Natural killer cell (primary cell): ENCODE results near the gene NELL2. TPM values are rescaled to one million over a fixed set of nuclear protein-coding genes. Genes with fewer than 3 reads are reported as not detected.

Experiments
- ATAC-seq, 3 donors: fragments of 150-1000 bp in 2 of 3; fragments of 200-7000 bp in 1 of 3; cut with Tn5 transposase; 1 replicate in 1 of 3; 2 replicates in 2 of 3; pipeline ENCODE4 v1.10.0; 2021; ENCODE audit warnings: mild to moderate bottlenecking in 2 of 3, moderate library complexity in 2 of 3
- DNase-seq, 2 donors: peaks; one replicate each; pipeline versions ENCODE4 v3.0.0 to v3.0.0-alpha.2; 2013 to 2021; ENCODE audit warnings: mixed read lengths in 1 of 2
- H3K27ac ChIP-seq: one replicate; pipeline ENCODE4 v1.5.1; 2013; ENCODE audit warnings: mild to moderate bottlenecking, low read length
- H3K27me3 ChIP-seq: one replicate; pipeline ENCODE4 v1.6.1; 2013; ENCODE audit warnings: low read length; ENCODE audit not compliant: control insufficient read depth, insufficient read depth
- H3K36me3 ChIP-seq: one replicate; pipeline ENCODE4 v1.6.1; 2013; ENCODE audit warnings: low read length; ENCODE audit not compliant: control insufficient read depth, insufficient read depth
- H3K4me1 ChIP-seq: one replicate; pipeline ENCODE4 v1.6.1; 2013; ENCODE audit warnings: low read length; ENCODE audit not compliant: control insufficient read depth, insufficient read depth
- H3K4me3 ChIP-seq: one replicate; pipeline ENCODE4 v1.5.1; 2013; ENCODE audit warnings: low read length
- H3K9me3 ChIP-seq: one replicate; pipeline ENCODE4 v1.6.1; 2013; ENCODE audit warnings: low read length; ENCODE audit not compliant: control insufficient read depth, insufficient read depth
- H3K27ac Mint-ChIP-seq, 2 donors: one replicate each; pipeline ENCODE4 v1.8.0; 2022; ENCODE audit warnings: mild to moderate bottlenecking in 2 of 2, mixed read lengths in 2 of 2, moderate library complexity in 1 of 2
- H3K27me3 Mint-ChIP-seq, 2 donors: one replicate each; pipeline ENCODE4 v1.8.0; 2022; ENCODE audit warnings: low read depth in 2 of 2, mixed read lengths in 2 of 2
- H3K36me3 Mint-ChIP-seq: one replicate; pipeline ENCODE4 v1.8.0; 2022; ENCODE audit warnings: mixed read lengths
- H3K4me1 Mint-ChIP-seq, 2 donors: one replicate each; pipeline ENCODE4 v1.8.0; 2022; ENCODE audit warnings: mixed read lengths in 2 of 2
- H3K4me3 Mint-ChIP-seq: one replicate; pipeline ENCODE4 v1.8.0; 2022; ENCODE audit warnings: mild to moderate bottlenecking, moderate library complexity, mixed read lengths
- H3K9me3 Mint-ChIP-seq, 2 donors: one replicate each; pipeline ENCODE4 v1.8.0; 2022; ENCODE audit warnings: mixed read lengths in 2 of 2
- CTCF ChIP-seq: fragments of 200-600 bp; IDR thresholded peaks from one replicate; pipeline ENCODE4 v1.8.0; 2022; ENCODE audit warnings: antibody characterized with exemption
- WGBS: methylation state at CpG from one replicate; pipeline ENCODE4 v1.1.7; 2013; ENCODE audit warnings: missing lambda C conversion rate; ENCODE audit not compliant: insufficient coverage; 5-methylcytosine and 5-hydroxymethylcytosine counted together
- intact Hi-C: fragments of 100-400 bp; cut with micrococcal nuclease; formaldehyde crosslinking; loops from one replicate; pipeline ENCODE4 v1.14.2; 2022
- total RNA-seq, 4 donors: library from RNA; stranded (reverse); fragments of 120-200 nt in 1 of 4; gene quantifications; one replicate each; pipeline versions ENCODE4 v1.2.3 to v1.2.4, GENCODE V29; 2013 to 2022

The NELL2 gene
- total RNA-seq, 3 donors from 2014 or later (not counting 1 experiment from before 2014, with no cell fraction given): 5.8 to 15.3 (median 14.0) TPM

GRCh38 chr12:44627387-44628166, 248.5 kb downstream of the NELL2 start:
- H3K4me1 Mint-ChIP-seq: no peaks in the 10 kb centered on the region
- H3K36me3 Mint-ChIP-seq: no peaks in the 10 kb centered on the region
- Histone ChIP-seq H3K4me1 (no peaks in the 10 kb centered on the region), H3K36me3 (no peaks in the 10 kb centered on the region), H3K9me3 (no peaks in the 10 kb centered on the region), H3K27ac (no peak overlapping the region), H3K4me3 (no peak overlapping the region), H3K27me3 (no peaks in the 10 kb centered on the region)
- no peak for DNase-seq
- H3K27ac Mint-ChIP-seq: no peak overlapping the region
- no peaks in the 10 kb centered on the region for H3K27me3 Mint-ChIP-seq
- H3K9me3 Mint-ChIP-seq: peaks cover 2 to 4% of the 10 kb centered on the region in 2 donors
- H3K4me3 Mint-ChIP-seq: no peak overlapping the region
- TF ChIP-seq CTCF: no peak
- WGBS: 88% methylated on average over 4 of the region's 5 CpGs
- ATAC-seq: no peak
- intact Hi-C loops: no loop called here

GRCh38 chr12:44626883-44627282, 249.2 kb downstream of the NELL2 start:
- intact Hi-C loops: no loop called here
- 62% methylated on average over 2 of the region's 2 CpGs for WGBS
- Mint-ChIP-seq H3K4me3 (no peak overlapping the region), H3K9me3 (peaks cover 2 to 4% of the 10 kb centered on the region in 2 donors), H3K4me1 (no peaks in the 10 kb centered on the region), H3K36me3 (no peaks in the 10 kb centered on the region), H3K27me3 (no peaks in the 10 kb centered on the region), H3K27ac (no peak overlapping the region)
- Histone ChIP-seq H3K4me1 (no peaks in the 10 kb centered on the region), H3K9me3 (no peaks in the 10 kb centered on the region), H3K4me3 (no peak overlapping the region), H3K36me3 (no peaks in the 10 kb centered on the region), H3K27ac (no peak overlapping the region), H3K27me3 (no peaks in the 10 kb centered on the region)
- ATAC-seq: no peak
- DNase-seq: no peak
- no peak for TF ChIP-seq CTCF

- no peaks in the 10 kb centered on the region for H3K36me3 Mint-ChIP-seq
- no peak for TF ChIP-seq CTCF
- Histone ChIP-seq H3K27ac (no peak overlapping the region), H3K4me1 (no peaks in the 10 kb centered on the region), H3K36me3 (no peaks in the 10 kb centered on the region), H3K4me3 (no peak overlapping the region), H3K27me3 (no peaks in the 10 kb centered on the region), H3K9me3 (no peaks in the 10 kb centered on the region)
- no peak overlapping the region for H3K27ac Mint-ChIP-seq
- H3K4me1 Mint-ChIP-seq: no peaks in the 10 kb centered on the region
- 82% methylated on average over 5 of the region's 5 CpGs for WGBS
- no peak overlapping the region for H3K4me3 Mint-ChIP-seq
- DNase-seq (no peak), ATAC-seq (no peak)
- intact Hi-C loops: no loop called here
- H3K27me3 Mint-ChIP-seq: no peaks in the 10 kb centered on the region
- peaks cover 0 to 3% of the 10 kb centered on the region in 2 donors for H3K9me3 Mint-ChIP-seq
Measured at GRCh38 chr12:44618946-44619345, 257.2 kb downstream of the NELL2 start.

- H3K4me3 ChIP-seq: no peak overlapping the region
- no peaks in the 10 kb centered on the region for H3K4me1 ChIP-seq
- ATAC-seq (no peak), DNase-seq (no peak)
- 100% methylated on average over 1 of the region's 3 CpGs for WGBS
- no peak overlapping the region for H3K27ac Mint-ChIP-seq
- no peak for TF ChIP-seq CTCF
- no peak overlapping the region for H3K4me3 Mint-ChIP-seq
- no peaks in the 10 kb centered on the region for H3K27me3 Mint-ChIP-seq
- no peaks in the 10 kb centered on the region for H3K9me3 ChIP-seq
- H3K36me3 Mint-ChIP-seq: no peaks in the 10 kb centered on the region
- intact Hi-C loops: no loop called here
- no peaks in the 10 kb centered on the region for H3K36me3 ChIP-seq
- H3K27me3 ChIP-seq: no peaks in the 10 kb centered on the region
- no peaks in the 10 kb centered on the region for H3K4me1 Mint-ChIP-seq
- H3K27ac ChIP-seq: no peak overlapping the region
- peaks cover 0 to 3% of the 10 kb centered on the region in 2 donors for H3K9me3 Mint-ChIP-seq
Measured at GRCh38 chr12:44616402-44616801, 259.7 kb downstream of the NELL2 start.
